GM19468 (cell line): ENCODE measurements around the gene OPRL1.

Experiments used
- ATAC-seq: cut with Tn5 transposase; IDR thresholded peaks from one replicate; pipeline ENCODE4 v1.9.1; 2021; ENCODE audit warnings: mild to moderate bottlenecking, moderate library complexity, moderate number of reproducible peaks; ENCODE audit not compliant: unreplicated experiment; ENCODE audit errors: extremely low read depth

OPRL1 gene

GRCh38 chr20:64041781-64042053 lies 38.2 kb upstream of the OPRL1 start:
- no peak for ATAC-seq

DNA sequence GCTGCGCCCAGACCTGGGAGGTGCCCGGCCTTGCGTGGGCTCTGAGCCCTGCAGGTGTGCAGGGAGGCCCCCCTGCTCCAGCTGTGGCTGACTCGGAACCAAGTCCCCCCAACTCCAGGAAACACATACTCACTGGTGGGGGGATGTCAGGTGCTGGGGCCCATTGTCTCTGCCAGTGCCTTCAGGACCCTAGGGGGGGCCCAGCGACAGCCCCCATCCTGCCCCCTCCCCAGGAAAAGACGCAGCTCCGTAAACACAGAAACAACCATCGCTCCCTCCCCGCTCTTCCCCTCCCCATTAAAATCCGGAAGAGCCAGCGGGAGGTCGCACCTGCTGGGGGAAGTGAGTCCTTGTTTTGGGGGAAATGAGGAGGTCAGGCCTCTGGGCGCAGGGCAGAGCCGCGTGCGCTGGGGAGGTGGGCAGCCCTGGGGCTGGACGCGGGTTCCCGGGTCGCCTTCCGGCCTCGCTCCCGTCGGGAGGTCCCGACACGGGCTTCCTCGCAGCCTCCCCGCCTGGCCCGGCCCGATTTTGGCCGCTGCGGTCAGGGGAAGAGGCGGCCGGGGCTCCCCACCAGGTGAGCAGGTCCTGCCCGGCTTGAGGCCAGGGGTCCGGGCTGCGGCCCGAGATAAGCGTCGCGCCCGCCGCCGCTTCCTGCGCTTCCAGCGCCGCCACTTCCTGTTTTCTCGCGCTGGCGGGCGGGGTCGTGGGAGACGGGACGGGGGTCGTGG lies 37.7 kb upstream of the OPRL1 start:
- ATAC-seq: no peak

- no peak for ATAC-seq
Observed at GRCh38 chr20:64043768-64044167, 36.1 kb upstream of the OPRL1 start.

DNA sequence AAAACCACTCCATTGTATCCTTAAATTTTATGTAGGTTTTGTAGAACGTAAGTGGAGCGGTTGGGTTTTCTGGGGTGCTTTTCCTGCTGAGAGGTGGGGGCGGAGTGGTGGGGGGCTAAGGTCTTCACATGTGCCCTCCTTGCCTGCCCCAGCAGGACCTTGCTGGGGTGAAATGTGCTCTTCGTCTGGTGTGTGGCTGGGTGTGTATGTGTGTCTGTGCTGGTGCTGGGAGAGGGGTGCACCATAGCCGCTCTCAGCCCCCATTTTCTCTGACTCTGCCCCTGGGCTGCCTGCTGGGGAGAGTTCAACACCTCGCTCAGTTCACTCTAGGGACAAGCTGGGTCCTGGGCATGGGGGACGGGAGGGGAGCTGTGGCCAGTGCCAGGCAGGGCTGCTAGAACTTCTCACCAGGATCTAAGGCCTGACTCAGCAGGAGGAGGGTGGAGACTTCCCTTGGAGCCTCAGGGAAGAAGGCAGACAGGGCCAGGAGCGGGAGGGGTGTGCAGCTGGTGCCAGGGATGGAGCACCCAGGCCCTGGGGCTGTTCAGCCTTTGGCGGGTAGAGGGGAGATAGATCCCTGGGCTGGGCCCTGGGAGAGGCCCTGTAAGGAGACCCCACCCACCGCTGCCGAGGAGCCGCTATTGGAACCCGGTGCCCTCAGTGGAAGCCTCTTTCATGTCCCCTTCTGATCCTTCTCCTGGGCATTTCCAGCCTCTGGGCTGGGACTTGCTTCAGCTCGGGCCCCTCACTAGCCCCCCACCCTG lies 35.2 kb upstream of the OPRL1 start:
- ATAC-seq: no peak

GRCh38 chr20:64045346-64046011 lies 34.4 kb upstream of the OPRL1 start:
- ATAC-seq: no peak

DNA sequence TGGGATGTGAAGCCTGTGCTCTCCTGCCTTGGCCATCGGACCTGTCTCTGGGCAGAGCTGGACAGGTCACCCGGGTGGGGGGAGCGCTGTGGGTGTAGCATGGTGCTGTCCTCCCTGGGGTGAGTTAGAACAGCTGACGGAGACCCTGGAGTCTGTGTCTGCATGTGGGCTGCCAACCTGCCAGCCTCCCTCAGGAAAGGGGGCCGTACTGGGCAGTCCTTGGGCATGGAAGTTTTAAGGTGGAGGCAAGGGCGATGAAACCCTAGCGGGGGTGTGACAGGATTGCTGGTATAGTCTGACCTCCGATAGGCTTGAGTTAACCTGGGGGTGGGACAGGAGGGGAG lies 32.9 kb upstream of the OPRL1 start:
- ATAC-seq: no peak

GRCh38 chr20:64047968-64048401 lies 31.9 kb upstream of the OPRL1 start:
- no peak for ATAC-seq

- no peak for ATAC-seq
Observed at GRCh38 chr20:64048402-64049044, 31.4 kb upstream of the OPRL1 start.

GRCh38 chr20:64049060-64049877 lies 30.6 kb upstream of the OPRL1 start, which contains the start of gene SOX18:
SOX18 (minus strand) TSS chr20:64049639; CDS start chr20:64049516, 123 bp downstream.
- ATAC-seq: no peak

GRCh38 chr20:64049878-64050260 lies 30.0 kb upstream of the OPRL1 start:
- no peak for ATAC-seq

- no peak for ATAC-seq
Observed at GRCh38 chr20:64050261-64051032, 29.4 kb upstream of the OPRL1 start.

GRCh38 chr20:64051033-64051452 lies 28.8 kb upstream of the OPRL1 start:
- no peak for ATAC-seq

- no peak for ATAC-seq
Observed at GRCh38 chr20:64051561-64052325, 28.1 kb upstream of the OPRL1 start.

DNA sequence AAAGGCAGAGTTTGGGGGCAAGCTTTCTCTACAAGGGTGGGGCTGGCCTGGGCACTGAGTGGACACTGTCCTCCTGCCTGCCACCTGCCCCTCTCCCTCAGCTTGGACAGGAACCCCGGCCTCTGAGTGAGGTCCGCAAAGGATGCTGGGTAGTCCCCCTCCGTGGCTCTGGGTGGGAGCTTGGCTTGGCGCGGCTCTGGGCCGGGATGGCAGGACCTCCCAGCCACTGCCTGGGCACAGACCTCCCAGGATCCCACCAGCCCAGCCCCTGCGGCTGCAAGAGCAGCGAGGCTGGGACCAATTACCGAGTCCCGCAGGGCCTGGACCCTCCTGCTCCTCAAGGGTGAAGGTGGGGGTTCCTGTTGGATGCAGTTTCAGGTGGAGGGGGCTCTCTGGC lies 27.6 kb upstream of the OPRL1 start:
- ATAC-seq: no peak

GRCh38 chr20:64052987-64053840 lies 26.7 kb upstream of the OPRL1 start:
- no peak for ATAC-seq

GRCh38 chr20:64053841-64054661 lies 25.8 kb upstream of the OPRL1 start:
- ATAC-seq: no peak

GRCh38 chr20:64055396-64055892 lies 24.4 kb upstream of the OPRL1 start:
- no peak for ATAC-seq
